ENCODE measurements around the gene GPRC5B.

The GPRC5B gene

GRCh38 chr16:19863990-19864389 is 20.7 kb downstream of the GPRC5B start:
- Histone ChIP-seq H3K9me2 (replicated peaks; ENCODE audit: insufficient read depth, low read length) (no peaks in the 10 kb centered on the region), H3F3A (ENCODE audit: insufficient read depth, low read length) (no peaks in the 10 kb centered on the region), H3K4me2 (ENCODE audit: low read depth, low read length) (no peak overlapping the region), H3K9ac (ENCODE audit: low read length) (no peak overlapping the region), H3K9me3 (replicated peaks; ENCODE audit: insufficient read depth, low read length) (no peaks in the 10 kb centered on the region), H3K36me3 (replicated peaks; ENCODE audit: insufficient read depth, low read length) (no peaks in the 10 kb centered on the region), H3K27ac (ENCODE audit: low read length) (no peak overlapping the region), H3K27me3 (replicated peaks; ENCODE audit: insufficient read depth, low read length) (no peaks in the 10 kb centered on the region), H3K4me1 (ENCODE audit: low read length) (no peaks in the 10 kb centered on the region), H4K20me1 (ENCODE audit: insufficient read depth, low read length) (no peaks in the 10 kb centered on the region), H3K4me3 (ENCODE audit: low read length) (no peak overlapping the region), H3K79me2 (ENCODE audit: low read length) (no peaks in the 10 kb centered on the region), H2AFZ (ENCODE audit: low read length) (no peak overlapping the region)
- TF ChIP-seq EZH2phosphoT487 (IDR thresholded peaks at IDR 0.05; ENCODE audit: low read length): no peak
- TF ChIP-seq EZH2 (optimal IDR thresholded peaks at IDR 0.05; ENCODE audit: low read depth, low read length): no peak
- TF ChIP-seq, protein P1, sequence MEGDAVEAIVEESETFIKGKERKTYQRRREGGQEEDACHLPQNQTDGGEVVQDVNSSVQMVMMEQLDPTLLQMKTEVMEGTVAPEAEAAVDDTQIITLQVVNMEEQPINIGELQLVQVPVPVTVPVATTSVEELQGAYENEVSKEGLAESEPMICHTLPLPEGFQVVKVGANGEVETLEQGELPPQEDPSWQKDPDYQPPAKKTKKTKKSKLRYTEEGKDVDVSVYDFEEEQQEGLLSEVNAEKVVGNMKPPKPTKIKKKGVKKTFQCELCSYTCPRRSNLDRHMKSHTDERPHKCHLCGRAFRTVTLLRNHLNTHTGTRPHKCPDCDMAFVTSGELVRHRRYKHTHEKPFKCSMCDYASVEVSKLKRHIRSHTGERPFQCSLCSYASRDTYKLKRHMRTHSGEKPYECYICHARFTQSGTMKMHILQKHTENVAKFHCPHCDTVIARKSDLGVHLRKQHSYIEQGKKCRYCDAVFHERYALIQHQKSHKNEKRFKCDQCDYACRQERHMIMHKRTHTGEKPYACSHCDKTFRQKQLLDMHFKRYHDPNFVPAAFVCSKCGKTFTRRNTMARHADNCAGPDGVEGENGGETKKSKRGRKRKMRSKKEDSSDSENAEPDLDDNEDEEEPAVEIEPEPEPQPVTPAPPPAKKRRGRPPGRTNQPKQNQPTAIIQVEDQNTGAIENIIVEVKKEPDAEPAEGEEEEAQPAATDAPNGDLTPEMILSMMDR (IDR thresholded peaks at IDR 0.05; ENCODE audit: low read length): no peak
- DNase-seq: no peak

DNA sequence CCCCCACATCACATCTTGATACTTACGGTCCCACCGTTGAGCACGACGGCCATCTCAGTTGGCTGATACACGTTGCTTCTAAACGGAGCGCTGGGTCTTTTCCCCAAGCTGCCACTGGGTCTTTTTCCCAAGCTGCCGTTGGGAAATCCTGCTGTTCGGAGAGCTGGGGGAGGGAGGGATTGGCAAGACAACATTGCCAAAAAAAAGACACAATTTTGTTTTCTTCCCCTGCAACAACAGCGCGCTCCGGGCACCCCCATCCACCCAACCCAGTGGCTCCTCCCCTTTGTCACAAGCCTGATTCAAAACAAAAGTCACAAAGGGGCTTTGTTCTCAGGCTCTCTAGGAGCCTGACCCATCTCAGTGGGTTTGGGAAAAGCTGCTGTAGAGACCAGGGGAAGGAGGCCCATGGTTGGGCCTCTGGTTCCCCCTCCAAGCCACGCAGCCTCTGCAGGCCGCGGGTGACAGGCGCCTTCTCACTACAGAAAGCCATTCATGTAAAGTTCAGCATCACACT is 22.8 kb downstream of the GPRC5B start:
- no peak for DNase-seq
- Histone ChIP-seq H3K9me2 (replicated peaks; ENCODE audit: insufficient read depth, low read length) (no peaks in the 10 kb centered on the region), H4K20me1 (ENCODE audit: insufficient read depth, low read length) (no peaks in the 10 kb centered on the region), H3K4me1 (ENCODE audit: low read length) (no peaks in the 10 kb centered on the region), H3K4me2 (ENCODE audit: low read depth, low read length) (no peak overlapping the region), H3K27ac (ENCODE audit: low read length) (no peak overlapping the region), H3F3A (ENCODE audit: insufficient read depth, low read length) (no peaks in the 10 kb centered on the region), H3K9ac (ENCODE audit: low read length) (no peak overlapping the region), H2AFZ (ENCODE audit: low read length) (no peak overlapping the region), H3K36me3 (replicated peaks; ENCODE audit: insufficient read depth, low read length) (no peaks in the 10 kb centered on the region), H3K79me2 (ENCODE audit: low read length) (no peaks in the 10 kb centered on the region), H3K9me3 (replicated peaks; ENCODE audit: insufficient read depth, low read length) (no peaks in the 10 kb centered on the region), H3K27me3 (replicated peaks; ENCODE audit: insufficient read depth, low read length) (no peaks in the 10 kb centered on the region), H3K4me3 (ENCODE audit: low read length) (no peak overlapping the region)
- TF ChIP-seq, protein P1 (IDR thresholded peaks at IDR 0.05; ENCODE audit: low read length): no peak
- TF ChIP-seq EZH2phosphoT487 (IDR thresholded peaks at IDR 0.05; ENCODE audit: low read length) (no peak), EZH2 (optimal IDR thresholded peaks at IDR 0.05; ENCODE audit: low read depth, low read length) (no peak)

DNA sequence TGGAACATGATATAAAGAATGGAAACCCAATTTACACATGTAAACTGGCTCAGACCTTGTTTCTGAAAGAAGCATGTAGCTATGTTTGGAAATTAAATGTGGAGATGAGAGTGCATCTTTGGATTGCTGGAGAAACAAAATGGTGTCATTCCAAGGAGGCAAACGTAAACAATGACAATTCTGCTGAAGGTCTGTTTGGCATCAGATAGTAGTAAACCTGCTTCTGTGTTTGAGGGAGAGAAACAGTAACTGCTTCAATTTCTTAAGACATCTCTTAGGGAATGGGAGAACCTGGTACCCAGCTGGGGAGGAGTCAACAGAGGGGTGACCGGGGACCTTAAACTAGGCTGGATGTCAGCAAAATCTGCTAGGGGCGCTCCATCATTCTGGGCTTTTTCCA is 23.5 kb downstream of the GPRC5B start:
- Histone ChIP-seq H3K27me3 (replicated peaks; ENCODE audit: insufficient read depth, low read length) (no peaks in the 10 kb centered on the region), H4K20me1 (ENCODE audit: insufficient read depth, low read length) (no peaks in the 10 kb centered on the region), H3K9ac (ENCODE audit: low read length) (no peak overlapping the region), H2AFZ (ENCODE audit: low read length) (no peak overlapping the region), H3K4me1 (ENCODE audit: low read length) (no peaks in the 10 kb centered on the region), H3K4me3 (ENCODE audit: low read length) (no peak overlapping the region), H3F3A (ENCODE audit: insufficient read depth, low read length) (no peaks in the 10 kb centered on the region), H3K36me3 (replicated peaks; ENCODE audit: insufficient read depth, low read length) (no peaks in the 10 kb centered on the region), H3K9me3 (replicated peaks; ENCODE audit: insufficient read depth, low read length) (no peaks in the 10 kb centered on the region), H3K27ac (ENCODE audit: low read length) (no peak overlapping the region), H3K9me2 (replicated peaks; ENCODE audit: insufficient read depth, low read length) (no peaks in the 10 kb centered on the region), H3K4me2 (ENCODE audit: low read depth, low read length) (no peak overlapping the region), H3K79me2 (ENCODE audit: low read length) (no peaks in the 10 kb centered on the region)
- no peak for DNase-seq
- TF ChIP-seq, protein P1 (IDR thresholded peaks at IDR 0.05; ENCODE audit: low read length): no peak
- no peak for TF ChIP-seq EZH2 (optimal IDR thresholded peaks at IDR 0.05; ENCODE audit: low read depth, low read length)
- TF ChIP-seq EZH2phosphoT487 (IDR thresholded peaks at IDR 0.05; ENCODE audit: low read length): no peak
